ENCODE results near the gene AFAP1. TPM values are rescaled to one million over a fixed set of nuclear protein-coding genes. Genes with fewer than 3 reads are reported as not detected.

AFAP1 gene
- total and polyA plus RNA-seq, 2 of the 4 experiments (the other 2 are of a cell fraction): 48.2 to 80.9 TPM

DNA sequence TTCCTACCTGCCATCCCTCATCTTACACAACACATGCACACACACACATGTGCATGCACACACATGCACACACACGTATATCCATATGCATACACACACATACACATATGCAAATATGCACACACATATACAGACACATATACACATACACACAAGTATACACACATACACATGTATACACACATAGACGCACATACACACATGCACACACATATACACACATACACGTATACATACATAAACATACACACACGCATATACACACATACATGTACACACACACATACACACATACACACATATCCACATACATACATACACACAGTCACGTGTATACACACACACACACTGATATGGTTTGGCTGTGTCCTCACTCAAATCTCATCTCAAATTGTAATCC is 37.0 kb upstream of the AFAP1 start:
- WGBS, 2 experiments (ENCODE audit: extremely low coverage in 2 of 2, insufficient read length in 1 of 2): 100% methylated on average over 4 of the region's 5 CpGs; no CpG with 5 or more reads in 1 of the 2 experiments
- TF ChIP-seq MAFK (IDR thresholded peaks at IDR 0.05; ENCODE audit: low read depth, low read length) (no peak), CEBPB (IDR thresholded peaks at IDR 0.05; ENCODE audit: low read depth, low read length) (no peak), SMC3 (IDR thresholded peaks at IDR 0.05; ENCODE audit: low read depth, low read length) (no peak), MXI1 (IDR thresholded peaks at IDR 0.05; ENCODE audit: borderline replicate concordance, low read depth, low read length) (no peak), RCOR1 (IDR thresholded peaks at IDR 0.05; ENCODE audit: insufficient replicate concordance, low read length) (no peak), MAZ (IDR thresholded peaks at IDR 0.05; ENCODE audit: borderline replicate concordance, low read depth, low read length) (no peak), CHD1 (IDR thresholded peaks at IDR 0.05; ENCODE audit: low read depth, low read length) (no peak), ELK1 (IDR thresholded peaks at IDR 0.05; ENCODE audit: borderline replicate concordance, low read depth, low read length) (no peak), RAD21 (IDR thresholded peaks at IDR 0.05; ENCODE audit: low read length) (no peak), CTCF (conservative IDR thresholded peaks at IDR 0.05; ENCODE audit: low read depth, low read length) (no peak), BHLHE40 (IDR thresholded peaks at IDR 0.05; ENCODE audit: low read depth, low read length) (no peak)
- no peak overlapping the region for H3K4me3 ChIP-seq (ENCODE audit: insufficient read depth, low read depth, low read length)
- no peaks in the 10 kb centered on the region for H3K36me3 ChIP-seq (ENCODE audit: control insufficient read depth, insufficient read depth, low read length)
- H2AK5ac ChIP-seq (ENCODE audit: low read depth, low read length): no peak overlapping the region
- H3K9me1 ChIP-seq (ENCODE audit: insufficient read depth, low read length): peaks cover 11% of the 10 kb centered on the region
- no peak for DNase-seq
- no peaks in the 10 kb centered on the region for H3K9me3 ChIP-seq (ENCODE audit: control insufficient read depth, insufficient read depth, low read length)
- no peak overlapping the region for H2AFZ ChIP-seq (replicated peaks; ENCODE audit: low read length, poor library complexity)
- dilution Hi-C loops (cut with HindIII; ENCODE audit: low sequenced_read_pairs, unreplicated experiment) (no loop called here), intact Hi-C loops (cut with micrococcal nuclease) (no loop called here), in situ Hi-C loops (cut with MboI; ENCODE audit: low sequenced_read_pairs) (no loop called here)
- CTCF ChIA-PET: no interaction called here
- H3K56ac ChIP-seq (ENCODE audit: extremely low read depth, insufficient read depth, low read length): no peak overlapping the region
- no peak overlapping the region for H2BK15ac ChIP-seq (ENCODE audit: low read depth, low read length)
- H3K4me1 ChIP-seq (ENCODE audit: control insufficient read depth, insufficient read depth, low read length): peaks cover 32% of the 10 kb centered on the region
- no peak overlapping the region for H2BK20ac ChIP-seq (ENCODE audit: low read depth, low read length)
- H2AK9ac ChIP-seq (replicated peaks; ENCODE audit: low read depth, low read length, poor library complexity): no peak overlapping the region
- no peak overlapping the region for H3K23ac ChIP-seq (ENCODE audit: low read depth, low read length)
- no peak overlapping the region for H2BK120ac ChIP-seq (ENCODE audit: low read depth, low read length)
- peaks cover 0 to 4% of the 10 kb centered on the region in 2 experiments; a peak in 1 of 4 replicates for H3K79me1 ChIP-seq (ENCODE audit: low read depth in 1 of 2, low read length in 2 of 2)
- no peak overlapping the region for H4K91ac ChIP-seq (ENCODE audit: insufficient read depth, low read depth, low read length)
- H4K8ac ChIP-seq (ENCODE audit: low read depth in 2 of 2, low read length in 2 of 2): no peak overlapping the region
- ATAC-seq (ENCODE audit: low read depth): no peak
- POLR2A ChIA-PET (ENCODE audit: unreplicated experiment): no interaction called here
- H4K20me1 ChIP-seq (ENCODE audit: insufficient read depth, low read length): peaks cover 4% of the 10 kb centered on the region; the same call in 1 of the 2 replicates
- H3K9ac ChIP-seq (ENCODE audit: low read depth, low read length): no peak overlapping the region
- H3K4me2 ChIP-seq (ENCODE audit: low read depth, low read length): no peak overlapping the region
- H3K27ac ChIP-seq (ENCODE audit: insufficient read depth, low read length): no peak overlapping the region
- no peak overlapping the region for H4K5ac ChIP-seq (ENCODE audit: low read depth, low read length)
- BruUV-seq (replicated peaks): no TSS peak
- no peaks in the 10 kb centered on the region for H3K27me3 ChIP-seq (ENCODE audit: control insufficient read depth, insufficient read depth, low read length)
- H3K4ac ChIP-seq (ENCODE audit: low read depth, low read length): no peak overlapping the region
- no peak overlapping the region for H3K14ac ChIP-seq (replicated peaks; ENCODE audit: low read depth, low read length)
- no peak overlapping the region for H2BK5ac ChIP-seq (ENCODE audit: low read depth, low read length, poor library complexity, severe bottlenecking)
- no peak overlapping the region for H3K18ac ChIP-seq (ENCODE audit: low read depth, low read length)

All from IMR-90 (cell line).